Aorta (tissue), 5 donors: Measurements from ENCODE around the gene SETSIP. TPM values are rescaled to one million over a fixed set of nuclear protein-coding genes. Genes with fewer than 3 reads are reported as not detected.
"Not testable (repeated sequence)": the region's sequence is repeated elsewhere in the genome, so short reads cannot be mapped to it uniquely, and the experiment has no call there.

ENCODE experiments used
- ATAC-seq: fragments of 200-7000 bp; cut with Tn5 transposase; one replicate; pipeline ENCODE4 v1.9.1; 2022; ENCODE audit warnings: moderate library complexity; ENCODE audit not compliant: low FRiP score
- DNase-seq, 2 donors: peaks; one replicate each; pipeline ENCODE4 v3.0.0-alpha.2; 2020
- H3K27ac ChIP-seq, 2 donors: one replicate each; pipeline ENCODE4 v1.5.1; 2013; ENCODE audit warnings: low read length in 2 of 2, mild to moderate bottlenecking in 2 of 2, moderate library complexity in 2 of 2, control low read depth in 1 of 2, inconsistent platforms in 1 of 2, low read depth in 1 of 2
- H3K27me3 ChIP-seq, 2 donors: one replicate each; pipeline ENCODE4 v1.6.1; 2013; ENCODE audit warnings: control low read depth in 1 of 2, low read length in 1 of 2, mild to moderate bottlenecking in 1 of 2, moderate library complexity in 1 of 2; ENCODE audit not compliant: insufficient read depth in 2 of 2, control insufficient read depth in 1 of 2
- H3K36me3 ChIP-seq, 2 donors: one replicate each; pipeline ENCODE4 v1.6.1; 2013; ENCODE audit warnings: control low read depth in 1 of 2, low read length in 1 of 2, mild to moderate bottlenecking in 1 of 2; ENCODE audit not compliant: insufficient read depth in 2 of 2, control insufficient read depth in 1 of 2
- H3K4me1 ChIP-seq, 2 donors: one replicate each; pipeline ENCODE4 v1.6.1; 2013; ENCODE audit warnings: low read length in 2 of 2, control low read depth in 1 of 2, mild to moderate bottlenecking in 1 of 2, moderate library complexity in 1 of 2; ENCODE audit not compliant: insufficient read depth in 2 of 2, control insufficient read depth in 1 of 2
- H3K4me3 ChIP-seq, 2 donors: one replicate each; pipeline ENCODE4 v1.5.1; 2013; ENCODE audit warnings: low read length in 2 of 2, control low read depth in 1 of 2, mild to moderate bottlenecking in 1 of 2
- H3K9me3 ChIP-seq: one replicate; pipeline ENCODE4 v1.6.1; 2013; ENCODE audit warnings: mild to moderate bottlenecking, low read length; ENCODE audit not compliant: control insufficient read depth
- WGBS, 2 donors: extraction: QIAGEN DNeasy Blood & Tissue Kit; methylation state at CpG; one replicate each; pipeline ENCODE4 v1.1.7; 2013; 5-methylcytosine and 5-hydroxymethylcytosine counted together
- intact Hi-C, 2 donors: fragments of 100-400 bp; cut with DNase I; formaldehyde crosslinking; loops; one replicate each; pipeline versions ENCODE4 v1.14.2 to v1.15.0; 2022
- polyA plus RNA-seq, 2 donors: library from polyadenylated mRNA; stranded (reverse); fragments of 200-250 nt; gene quantifications; one replicate each; pipeline ENCODE4 v1.2.3, GENCODE V29; 2013
- total RNA-seq, 2 donors: library from RNA; stranded (reverse); fragmentation: NEBNext Ultra II Directional; extraction: Animal tissue kit (Norgen Biotek cat#: 25700); gene quantifications; one replicate each; pipeline ENCODE4 v1.2.1, GENCODE V29; 2021
- donor health status: healthy with polysubstance abuse.
- donor health status: Bipolar disorder and iron deficiency.
- donor health status: DM: no; HTN: no; CAD: no.
- donor health status: DM: no; HTN: no; CAD: no.
- donor health status: DM: yes; HTN: yes; CAD: no.

The SETSIP gene
- total and polyA plus RNA-seq, 4 donors: 0.50 TPM; not detected in 3

GRCh38 chr1:92094090-92094489 is 18.9 kb upstream of the SETSIP start:
- no peaks in the 10 kb centered on the region for H3K36me3 ChIP-seq
- DNase-seq (no peak), ATAC-seq (no peak)
- no peaks in the 10 kb centered on the region for H3K4me1 ChIP-seq
- intact Hi-C loops: no loop called here
- H3K9me3 ChIP-seq: no peaks in the 10 kb centered on the region
- H3K27me3 ChIP-seq: no peaks in the 10 kb centered on the region
- WGBS, 2 donors: 80 to 84% methylated on average over 2 of the region's 2 CpGs
- H3K27ac ChIP-seq: no peak overlapping the region
- H3K4me3 ChIP-seq: no peak overlapping the region

- intact Hi-C loops: no loop called here
- no peak overlapping the region for H3K27ac ChIP-seq
- 92 to 95% methylated on average over 5 of the region's 5 CpGs for WGBS, 2 donors
- ATAC-seq (no peak), DNase-seq (no peak)
- no peaks in the 10 kb centered on the region for H3K27me3 ChIP-seq
- H3K4me1 ChIP-seq: no peaks in the 10 kb centered on the region
- no peak overlapping the region for H3K4me3 ChIP-seq
- H3K9me3 ChIP-seq: no peaks in the 10 kb centered on the region
- no peaks in the 10 kb centered on the region for H3K36me3 ChIP-seq
These were observed 16.4 kb upstream of the SETSIP start for GRCh38 chr1:92091625-92092024.

- H3K36me3 ChIP-seq: no peaks in the 10 kb centered on the region
- 86 to 95% methylated on average over 1 of the region's 1 CpG for WGBS, 2 donors
- DNase-seq (no peak), ATAC-seq (no peak)
- H3K27ac ChIP-seq: no peak overlapping the region
- no peak overlapping the region for H3K4me3 ChIP-seq
- no peaks in the 10 kb centered on the region for H3K4me1 ChIP-seq
- intact Hi-C loops: no loop called here
- H3K27me3 ChIP-seq: no peaks in the 10 kb centered on the region
- no peaks in the 10 kb centered on the region for H3K9me3 ChIP-seq
These were observed 12.3 kb upstream of the SETSIP start for GRCh38 chr1:92087542-92087941.

- 93 to 95% methylated on average over 4 of the region's 4 CpGs for WGBS, 2 donors
These were observed 10.5 kb upstream of the SETSIP start for GRCh38 chr1:92085727-92086126.

DNA sequence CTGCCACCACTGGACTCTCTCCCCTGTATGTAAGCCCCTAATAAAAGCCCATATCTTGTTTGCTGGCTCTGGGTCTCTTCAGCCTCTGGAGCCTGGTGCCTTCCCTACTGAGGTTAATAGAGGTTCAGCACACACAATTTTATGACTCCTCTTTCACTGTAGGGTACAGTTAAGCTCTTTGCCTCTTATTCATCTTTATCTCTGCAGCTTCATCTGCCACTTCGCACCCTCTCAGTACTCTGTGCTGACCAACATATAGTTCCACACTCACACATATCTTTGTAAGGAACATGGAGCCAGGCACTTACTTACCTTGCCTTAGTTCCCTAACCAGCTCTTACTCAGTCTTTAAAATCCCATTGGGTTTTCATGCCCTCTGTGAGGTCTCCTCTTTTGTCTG is 9.4 kb upstream of the SETSIP start:
- intact Hi-C loops: no loop called here
- DNase-seq (no peak), ATAC-seq (no peak)

More at GRCh38 chr1:92085727-92086126, 10.5 kb upstream of the SETSIP start:
- Histone ChIP-seq H3K9me3 (no peaks in the 10 kb centered on the region), H3K4me1 (no peaks in the 10 kb centered on the region), H3K27me3 (no peaks in the 10 kb centered on the region), H3K4me3 (no peak overlapping the region), H3K27ac (no peak overlapping the region), H3K36me3 (no peaks in the 10 kb centered on the region)
- DNase-seq (no peak), ATAC-seq (no peak)
- intact Hi-C loops: no loop called here

GRCh38 chr1:92081031-92081430 is 5.8 kb upstream of the SETSIP start:
- no peaks in the 10 kb centered on the region for H3K4me1 ChIP-seq
- no peak for ATAC-seq
- intact Hi-C loops: no loop called here

More for the DNA sequence above, 9.4 kb upstream of the SETSIP start:
- no peaks in the 10 kb centered on the region for H3K36me3 ChIP-seq
- H3K9me3 ChIP-seq: no peaks in the 10 kb centered on the region
- no peaks in the 10 kb centered on the region for H3K27me3 ChIP-seq
- WGBS, 2 donors: 97 to 100% methylated on average over 1 of the region's 1 CpG
- no peaks in the 10 kb centered on the region for H3K4me1 ChIP-seq
- H3K4me3 ChIP-seq: no peak overlapping the region
- no peak overlapping the region for H3K27ac ChIP-seq

DNA sequence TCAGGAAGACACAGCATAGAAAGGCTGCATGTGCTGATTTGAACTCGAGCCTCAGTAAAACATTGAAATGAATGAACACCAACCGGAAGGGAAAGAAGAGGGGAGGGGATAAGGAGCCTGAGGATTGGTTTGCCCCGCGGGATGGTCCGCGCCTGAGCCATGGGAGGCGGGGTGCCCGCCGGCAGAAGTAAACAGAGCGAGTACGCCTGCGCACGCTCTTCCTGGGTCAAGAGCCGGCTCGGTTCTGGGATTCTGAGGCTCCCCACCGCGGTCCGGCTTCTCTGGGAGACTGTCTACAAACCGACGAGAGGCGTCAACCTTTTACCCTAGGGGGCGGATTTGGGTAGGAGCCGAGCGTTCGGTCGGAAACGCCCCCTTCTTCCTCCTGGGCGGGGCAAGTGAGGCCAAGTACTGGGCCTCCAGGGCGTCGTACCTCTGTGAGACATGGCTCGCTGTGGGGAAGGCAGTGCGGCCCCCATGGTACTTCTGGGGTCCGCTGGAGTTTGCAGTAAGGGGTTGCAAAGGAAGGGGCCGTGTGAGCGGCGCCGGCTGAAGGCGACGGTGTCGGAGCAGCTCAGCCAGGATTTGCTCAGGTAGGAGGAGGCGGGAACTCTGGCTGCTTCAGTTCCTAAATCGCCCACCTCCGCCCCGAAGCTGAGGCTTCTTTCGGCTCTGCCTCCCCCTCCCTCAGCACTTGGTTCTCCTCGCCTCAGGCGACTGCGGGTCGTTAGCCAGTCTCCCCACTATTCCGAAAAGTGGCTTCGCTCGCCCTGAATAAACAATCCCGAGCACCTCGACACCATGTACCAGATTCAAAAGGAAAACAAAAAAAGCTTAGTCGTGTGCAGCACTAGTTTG is 5.1 kb upstream of the SETSIP start, which contains the start of gene BTBD8:
Gene BTBD8 (plus strand): TSS at position 218 of the 858 bp plus-strand sequence. CDS start 227 bp downstream, at position 445.
- DNase-seq (peak; percentile 89 to 90), ATAC-seq (peak; percentile 93)
- peak within 1 kb of the TSS in 1 of 2 donors; percentile 8 for H3K27ac ChIP-seq
- H3K9me3 ChIP-seq: no peaks in the 10 kb centered on the region
- H3K4me3 ChIP-seq: peak within 1 kb of the TSS; percentile 61 to 68
- H3K4me1 ChIP-seq: no peaks in the 10 kb centered on the region
- H3K27me3 ChIP-seq: no peaks in the 10 kb centered on the region
- 1% methylated on average over 52 to 55 of the region's 55 CpGs for whole genome bisulfite sequencing, 2 donors
- no peaks in the 10 kb centered on the region for H3K36me3 ChIP-seq
- intact Hi-C loops: no loop called here

More at GRCh38 chr1:92081031-92081430, 5.8 kb upstream of the SETSIP start:
- Histone ChIP-seq H3K4me3 (peak overlapping the region; percentile 61 to 68), H3K27me3 (no peaks in the 10 kb centered on the region), H3K9me3 (no peaks in the 10 kb centered on the region), H3K27ac (no peak overlapping the region), H3K36me3 (no peaks in the 10 kb centered on the region)
- 36 to 39% methylated on average over 4 of the region's 4 CpGs for WGBS, 2 donors
- no peak for DNase-seq

- no peaks in the 10 kb centered on the region for H3K9me3 ChIP-seq
- intact Hi-C loops: no loop called here
- no peak for ATAC-seq
- no peak for DNase-seq
- no peaks in the 10 kb centered on the region for H3K36me3 ChIP-seq
- no peaks in the 10 kb centered on the region for H3K27me3 ChIP-seq
- no peaks in the 10 kb centered on the region for H3K4me1 ChIP-seq
- H3K4me3 ChIP-seq: peak overlapping the region in 1 of 2 donors; percentile 68
- no peak overlapping the region for H3K27ac ChIP-seq
- WGBS, 2 donors: 92 to 94% methylated on average over 7 of the region's 7 CpGs
These were observed 4.2 kb upstream of the SETSIP start for GRCh38 chr1:92079441-92079840.

DNA sequence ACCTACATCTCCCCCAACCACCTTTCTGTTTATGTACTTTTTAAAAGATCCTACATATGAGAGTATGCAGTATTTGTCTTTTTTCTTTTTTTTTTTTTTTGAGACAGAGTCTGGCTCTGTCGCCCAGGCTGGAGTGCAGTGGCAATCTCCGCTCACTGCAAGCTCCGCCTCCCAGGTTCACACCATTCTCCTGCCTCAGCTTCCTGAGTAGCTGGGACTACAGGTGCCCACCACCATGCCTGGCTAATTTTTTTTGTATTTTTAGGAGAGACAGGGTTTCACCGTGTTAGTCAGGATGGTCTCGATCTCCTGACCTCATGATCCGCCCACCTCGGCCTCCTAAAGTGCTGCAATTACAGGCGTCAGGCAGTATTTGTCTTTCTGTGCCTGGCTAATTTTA is 2.9 kb upstream of the SETSIP start:
- DNase-seq, H3K4me3 ChIP-seq, H3K4me1 ChIP-seq, H3K9me3 ChIP-seq, ATAC-seq, H3K27me3 ChIP-seq, intact Hi-C loops, H3K36me3 ChIP-seq, H3K27ac ChIP-seq: not testable (repeated sequence)
- 87% methylated on average over 8 of the region's 8 CpGs for WGBS, 2 donors
